ENCODE data around the gene STAT3. TPM values are rescaled to one million over a fixed set of nuclear protein-coding genes. Genes with fewer than 3 reads are reported as not detected.
A peak's percentile ranks its signal among the peaks of the same experiment; 100 is the strongest.

Gene STAT3
- total and polyA plus RNA-seq, 2 of the 13 experiments (the other 11 are each of a cell fraction or from before 2014, with no cell fraction given), result 61.8 to 62.4 TPM

DNA sequence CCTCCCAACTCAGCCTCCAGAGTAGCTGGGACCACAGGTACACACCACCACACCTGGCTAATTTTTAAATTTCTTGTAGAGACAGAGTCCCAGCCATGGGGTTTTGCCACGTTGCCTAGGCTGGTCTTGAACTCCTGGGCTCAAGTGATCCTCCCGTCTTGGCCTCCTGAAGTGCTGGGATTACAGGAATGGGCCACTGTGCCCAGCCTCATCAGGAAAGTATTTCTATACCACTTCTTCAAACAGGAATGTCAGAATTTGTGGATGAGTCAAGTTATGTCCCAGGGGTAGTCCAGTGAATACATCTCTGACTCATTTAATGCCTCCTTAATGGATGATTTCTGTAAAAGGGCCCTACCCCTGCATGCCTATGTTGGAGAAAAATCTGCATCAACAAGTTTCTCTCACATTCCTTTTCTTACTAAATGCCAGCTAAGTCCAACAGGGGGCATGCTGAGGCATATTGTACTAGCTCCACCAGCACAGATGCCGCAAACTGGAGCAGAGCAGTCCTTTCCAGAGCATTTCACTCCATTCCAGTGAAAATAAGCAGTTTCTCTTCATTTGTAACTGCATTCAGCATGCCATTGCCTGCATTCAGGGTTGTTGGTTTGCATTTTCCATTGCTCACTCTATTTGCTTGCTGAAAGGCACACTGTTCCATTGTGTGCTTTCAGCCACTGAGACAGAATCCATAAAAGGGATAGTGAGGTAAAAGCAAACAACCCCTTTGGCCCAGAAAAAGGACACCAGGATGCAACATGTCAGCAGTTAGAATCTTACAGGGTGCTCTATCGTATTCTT is 40.1 kb upstream of the STAT3 start (continued):
- no peak for TF ChIP-seq LBX2 (CRISPR knock-in tag; IDR thresholded peaks at IDR 0.05; ENCODE audit: borderline replicate concordance)
- TF ChIP-seq ZNF446 (CRISPR knock-in tag; IDR thresholded peaks at IDR 0.05), result no peak
- TF ChIP-seq ZMYM2 (CRISPR knock-in tag; IDR thresholded peaks at IDR 0.05), result peak; percentile 24; the same call in 1 of the 2 replicates
- TF ChIP-seq, protein P1, sequence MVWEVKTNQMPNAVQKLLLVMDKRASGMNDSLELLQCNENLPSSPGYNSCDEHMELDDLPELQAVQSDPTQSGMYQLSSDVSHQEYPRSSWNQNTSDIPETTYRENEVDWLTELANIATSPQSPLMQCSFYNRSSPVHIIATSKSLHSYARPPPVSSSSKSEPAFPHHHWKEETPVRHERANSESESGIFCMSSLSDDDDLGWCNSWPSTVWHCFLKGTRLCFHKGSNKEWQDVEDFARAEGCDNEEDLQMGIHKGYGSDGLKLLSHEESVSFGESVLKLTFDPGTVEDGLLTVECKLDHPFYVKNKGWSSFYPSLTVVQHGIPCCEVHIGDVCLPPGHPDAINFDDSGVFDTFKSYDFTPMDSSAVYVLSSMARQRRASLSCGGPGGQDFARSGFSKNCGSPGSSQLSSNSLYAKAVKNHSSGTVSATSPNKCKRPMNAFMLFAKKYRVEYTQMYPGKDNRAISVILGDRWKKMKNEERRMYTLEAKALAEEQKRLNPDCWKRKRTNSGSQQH (CRISPR knock-in tag; IDR thresholded peaks at IDR 0.05; ENCODE audit: low read depth), result no peak
- TF ChIP-seq NR2F1 (CRISPR knock-in tag; IDR thresholded peaks at IDR 0.05), result no peak; a peak in 1 of 4 replicates
- TF ChIP-seq, protein P2, sequence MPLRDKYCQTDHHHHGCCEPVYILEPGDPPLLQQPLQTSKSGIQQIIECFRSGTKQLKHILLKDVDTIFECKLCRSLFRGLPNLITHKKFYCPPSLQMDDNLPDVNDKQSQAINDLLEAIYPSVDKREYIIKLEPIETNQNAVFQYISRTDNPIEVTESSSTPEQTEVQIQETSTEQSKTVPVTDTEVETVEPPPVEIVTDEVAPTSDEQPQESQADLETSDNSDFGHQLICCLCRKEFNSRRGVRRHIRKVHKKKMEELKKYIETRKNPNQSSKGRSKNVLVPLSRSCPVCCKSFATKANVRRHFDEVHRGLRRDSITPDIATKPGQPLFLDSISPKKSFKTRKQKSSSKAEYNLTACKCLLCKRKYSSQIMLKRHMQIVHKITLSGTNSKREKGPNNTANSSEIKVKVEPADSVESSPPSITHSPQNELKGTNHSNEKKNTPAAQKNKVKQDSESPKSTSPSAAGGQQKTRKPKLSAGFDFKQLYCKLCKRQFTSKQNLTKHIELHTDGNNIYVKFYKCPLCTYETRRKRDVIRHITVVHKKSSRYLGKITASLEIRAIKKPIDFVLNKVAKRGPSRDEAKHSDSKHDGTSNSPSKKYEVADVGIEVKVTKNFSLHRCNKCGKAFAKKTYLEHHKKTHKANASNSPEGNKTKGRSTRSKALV (CRISPR knock-in tag; IDR thresholded peaks at IDR 0.05), result no peak
- TF ChIP-seq, protein P3, sequence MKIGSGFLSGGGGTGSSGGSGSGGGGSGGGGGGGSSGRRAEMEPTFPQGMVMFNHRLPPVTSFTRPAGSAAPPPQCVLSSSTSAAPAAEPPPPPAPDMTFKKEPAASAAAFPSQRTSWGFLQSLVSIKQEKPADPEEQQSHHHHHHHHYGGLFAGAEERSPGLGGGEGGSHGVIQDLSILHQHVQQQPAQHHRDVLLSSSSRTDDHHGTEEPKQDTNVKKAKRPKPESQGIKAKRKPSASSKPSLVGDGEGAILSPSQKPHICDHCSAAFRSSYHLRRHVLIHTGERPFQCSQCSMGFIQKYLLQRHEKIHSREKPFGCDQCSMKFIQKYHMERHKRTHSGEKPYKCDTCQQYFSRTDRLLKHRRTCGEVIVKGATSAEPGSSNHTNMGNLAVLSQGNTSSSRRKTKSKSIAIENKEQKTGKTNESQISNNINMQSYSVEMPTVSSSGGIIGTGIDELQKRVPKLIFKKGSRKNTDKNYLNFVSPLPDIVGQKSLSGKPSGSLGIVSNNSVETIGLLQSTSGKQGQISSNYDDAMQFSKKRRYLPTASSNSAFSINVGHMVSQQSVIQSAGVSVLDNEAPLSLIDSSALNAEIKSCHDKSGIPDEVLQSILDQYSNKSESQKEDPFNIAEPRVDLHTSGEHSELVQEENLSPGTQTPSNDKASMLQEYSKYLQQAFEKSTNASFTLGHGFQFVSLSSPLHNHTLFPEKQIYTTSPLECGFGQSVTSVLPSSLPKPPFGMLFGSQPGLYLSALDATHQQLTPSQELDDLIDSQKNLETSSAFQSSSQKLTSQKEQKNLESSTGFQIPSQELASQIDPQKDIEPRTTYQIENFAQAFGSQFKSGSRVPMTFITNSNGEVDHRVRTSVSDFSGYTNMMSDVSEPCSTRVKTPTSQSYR (CRISPR knock-in tag; IDR thresholded peaks at IDR 0.05; ENCODE audit: borderline replicate concordance), result peak; percentile 3; the same call in 1 of the 2 replicates
- TF ChIP-seq, protein P4, sequence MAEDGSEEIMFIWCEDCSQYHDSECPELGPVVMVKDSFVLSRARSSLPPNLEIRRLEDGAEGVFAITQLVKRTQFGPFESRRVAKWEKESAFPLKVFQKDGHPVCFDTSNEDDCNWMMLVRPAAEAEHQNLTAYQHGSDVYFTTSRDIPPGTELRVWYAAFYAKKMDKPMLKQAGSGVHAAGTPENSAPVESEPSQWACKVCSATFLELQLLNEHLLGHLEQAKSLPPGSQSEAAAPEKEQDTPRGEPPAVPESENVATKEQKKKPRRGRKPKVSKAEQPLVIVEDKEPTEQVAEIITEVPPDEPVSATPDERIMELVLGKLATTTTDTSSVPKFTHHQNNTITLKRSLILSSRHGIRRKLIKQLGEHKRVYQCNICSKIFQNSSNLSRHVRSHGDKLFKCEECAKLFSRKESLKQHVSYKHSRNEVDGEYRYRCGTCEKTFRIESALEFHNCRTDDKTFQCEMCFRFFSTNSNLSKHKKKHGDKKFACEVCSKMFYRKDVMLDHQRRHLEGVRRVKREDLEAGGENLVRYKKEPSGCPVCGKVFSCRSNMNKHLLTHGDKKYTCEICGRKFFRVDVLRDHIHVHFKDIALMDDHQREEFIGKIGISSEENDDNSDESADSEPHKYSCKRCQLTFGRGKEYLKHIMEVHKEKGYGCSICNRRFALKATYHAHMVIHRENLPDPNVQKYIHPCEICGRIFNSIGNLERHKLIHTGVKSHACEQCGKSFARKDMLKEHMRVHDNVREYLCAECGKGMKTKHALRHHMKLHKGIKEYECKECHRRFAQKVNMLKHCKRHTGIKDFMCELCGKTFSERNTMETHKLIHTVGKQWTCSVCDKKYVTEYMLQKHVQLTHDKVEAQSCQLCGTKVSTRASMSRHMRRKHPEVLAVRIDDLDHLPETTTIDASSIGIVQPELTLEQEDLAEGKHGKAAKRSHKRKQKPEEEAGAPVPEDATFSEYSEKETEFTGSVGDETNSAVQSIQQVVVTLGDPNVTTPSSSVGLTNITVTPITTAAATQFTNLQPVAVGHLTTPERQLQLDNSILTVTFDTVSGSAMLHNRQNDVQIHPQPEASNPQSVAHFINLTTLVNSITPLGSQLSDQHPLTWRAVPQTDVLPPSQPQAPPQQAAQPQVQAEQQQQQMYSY (CRISPR knock-in tag; IDR thresholded peaks at IDR 0.05), result peak; percentile 52; the same call in 1 of the 2 replicates
- TF ChIP-seq RFX3 (CRISPR knock-in tag; IDR thresholded peaks at IDR 0.05), result no peak
- TF ChIP-seq ZSCAN22 (CRISPR knock-in tag; IDR thresholded peaks at IDR 0.05), result no peak
- no peak for TF ChIP-seq REL (CRISPR knock-in tag; conservative IDR thresholded peaks at IDR 0.05)
- TF ChIP-seq NFIB (CRISPR knock-in tag; IDR thresholded peaks at IDR 0.05; ENCODE audit: borderline replicate concordance), result no peak
- TF ChIP-seq SMC3 (IDR thresholded peaks at IDR 0.05; ENCODE audit: low read length), result peak; percentile 88
- no peak for TF ChIP-seq ZNF34 (CRISPR knock-in tag; IDR thresholded peaks at IDR 0.05; ENCODE audit: borderline replicate concordance)
- TF ChIP-seq KLF9 (CRISPR knock-in tag; IDR thresholded peaks at IDR 0.05; ENCODE audit: low read depth), result no peak
- no peak for TF ChIP-seq ZNF577 (CRISPR knock-in tag; IDR thresholded peaks at IDR 0.05; ENCODE audit: borderline replicate concordance, low read depth)
- no peak for TF ChIP-seq MXD4 (CRISPR knock-in tag; IDR thresholded peaks at IDR 0.05)
